Dermis blood vessel endothelial cell (primary cell): ENCODE data around the gene SSC5D. TPM values are rescaled to one million over a fixed set of nuclear protein-coding genes. Genes with fewer than 3 reads are reported as not detected.
"Not testable (repeated sequence)": the region's sequence is repeated elsewhere in the genome, so short reads cannot be mapped to it uniquely, and the experiment has no call there.

Source experiments
- DNase-seq: peaks from one replicate; pipeline ENCODE4 v3.0.0; 2010
- total RNA-seq: library from RNA; depleted of rRNA; stranded (reverse); fragments of >200 nt; gene quantifications from 2 replicates; pipeline ENCODE4 v1.2.3, GENCODE V29; 2014

The SSC5D gene
- total RNA-seq, 1 donor from 2014 or later, result 0.51 TPM

GRCh38 chr19:55488986-55489710 lies 912 bp downstream of the SSC5D start:
- no peak for DNase-seq

GRCh38 chr19:55489711-55490477 lies 1.7 kb downstream of the SSC5D start:
- no peak for DNase-seq

DNA sequence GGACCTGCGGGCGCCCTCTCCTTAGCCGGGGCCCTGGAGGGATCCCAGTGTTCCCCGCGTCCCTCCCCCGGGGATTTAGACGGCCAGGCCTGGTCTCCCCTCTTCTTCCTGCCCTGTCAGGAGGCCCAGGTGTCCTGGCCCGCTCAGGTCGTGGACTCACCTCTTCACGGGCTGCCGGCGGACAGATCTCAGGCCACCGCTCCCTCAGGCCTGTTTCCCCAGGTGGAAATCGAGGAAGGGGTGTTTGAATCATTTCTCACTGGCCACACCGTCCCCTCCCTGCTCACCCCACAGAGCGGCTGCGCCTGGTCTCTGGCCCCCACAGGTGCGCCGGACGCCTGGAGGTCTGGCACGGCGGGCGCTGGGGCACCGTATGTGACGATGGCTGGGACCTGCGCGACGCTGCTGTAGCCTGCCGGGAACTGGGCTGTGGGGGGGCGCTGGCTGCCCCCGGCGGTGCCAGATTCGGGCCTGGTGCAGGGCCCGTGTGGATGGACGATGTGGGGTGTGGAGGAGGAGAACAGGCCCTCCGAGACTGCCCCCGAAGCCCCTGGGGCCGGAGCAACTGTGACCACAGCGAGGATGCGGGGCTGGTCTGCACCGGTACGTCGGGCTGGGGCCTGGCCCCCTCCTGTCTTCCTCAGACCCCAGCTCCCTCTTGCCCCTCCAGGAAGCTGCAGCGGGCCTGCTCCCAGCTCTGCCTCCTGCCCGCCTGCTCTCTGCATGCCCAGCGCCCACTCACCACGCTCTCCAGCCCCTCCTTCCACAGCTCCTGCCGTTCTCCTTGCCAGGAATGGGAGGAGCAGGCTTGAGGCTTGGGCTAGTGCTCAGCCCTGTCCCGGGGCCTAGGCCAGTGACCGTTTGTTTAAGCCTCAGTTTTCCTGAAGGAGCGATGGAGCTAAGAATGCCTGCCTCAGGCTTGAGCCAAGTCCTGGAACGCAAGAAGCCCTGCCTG lies 2.5 kb downstream of the SSC5D start:
- no peak for DNase-seq

GRCh38 chr19:55491546-55492360 lies 3.5 kb downstream of the SSC5D start:
- no peak for DNase-seq

DNA sequence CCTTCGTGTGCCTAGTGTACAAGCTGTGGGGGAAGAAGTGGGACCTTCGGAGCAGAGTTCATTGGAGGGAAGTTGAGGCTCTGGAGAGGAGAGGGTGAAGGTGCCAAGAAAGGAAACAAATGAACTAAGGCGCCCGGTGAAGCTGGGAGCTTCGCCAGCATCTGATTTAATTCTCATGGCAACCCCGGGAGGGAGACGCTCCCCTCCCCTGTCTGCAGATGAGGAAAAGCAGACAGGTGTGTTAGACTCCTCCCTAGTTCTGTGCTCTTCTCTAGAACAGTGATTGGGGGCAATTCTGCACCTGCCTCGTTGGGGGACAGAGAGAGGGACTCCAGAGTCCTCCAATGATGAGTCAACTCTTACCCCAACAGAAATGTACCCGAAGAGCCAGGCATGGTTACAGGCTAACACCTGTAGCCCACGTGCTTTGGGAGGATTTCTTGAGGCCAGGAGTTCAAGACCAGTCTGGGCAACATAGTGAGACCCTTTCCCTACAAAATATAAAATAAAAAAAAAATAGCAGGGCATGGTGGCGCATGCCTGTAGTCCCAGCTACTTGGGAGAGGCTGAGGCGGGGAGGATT lies 4.2 kb downstream of the SSC5D start:
- DNase-seq, result no peak

DNA sequence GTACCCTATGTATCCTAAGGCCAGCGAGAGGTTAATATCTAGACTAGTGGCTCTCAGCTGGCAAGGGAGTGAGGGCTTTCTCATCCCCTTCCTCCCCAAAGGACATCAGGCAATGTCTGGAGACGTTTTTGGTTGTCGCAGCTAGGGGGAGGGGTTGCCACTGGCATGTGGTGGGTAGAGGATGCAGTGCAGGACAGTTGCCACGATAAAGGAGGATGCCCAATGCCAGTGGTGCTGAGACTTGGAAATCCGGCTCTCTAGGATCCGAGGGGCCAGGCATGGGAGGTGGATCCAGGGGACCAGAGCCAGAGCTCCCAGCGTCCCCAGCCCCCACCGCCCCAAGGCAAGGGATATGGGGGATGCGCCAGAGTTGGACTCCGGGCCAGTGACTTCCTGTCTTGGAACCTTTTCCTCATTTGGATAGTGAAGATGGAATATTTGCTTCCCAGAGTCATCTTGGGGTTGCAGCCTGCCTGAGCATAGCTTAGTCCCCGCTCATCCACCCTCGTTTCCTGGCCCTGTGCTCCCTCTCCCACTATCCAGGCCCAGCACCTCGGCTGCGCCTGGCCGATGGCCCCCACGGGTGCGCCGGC lies 4.9 kb downstream of the SSC5D start:
- DNase-seq, result no peak

DNA sequence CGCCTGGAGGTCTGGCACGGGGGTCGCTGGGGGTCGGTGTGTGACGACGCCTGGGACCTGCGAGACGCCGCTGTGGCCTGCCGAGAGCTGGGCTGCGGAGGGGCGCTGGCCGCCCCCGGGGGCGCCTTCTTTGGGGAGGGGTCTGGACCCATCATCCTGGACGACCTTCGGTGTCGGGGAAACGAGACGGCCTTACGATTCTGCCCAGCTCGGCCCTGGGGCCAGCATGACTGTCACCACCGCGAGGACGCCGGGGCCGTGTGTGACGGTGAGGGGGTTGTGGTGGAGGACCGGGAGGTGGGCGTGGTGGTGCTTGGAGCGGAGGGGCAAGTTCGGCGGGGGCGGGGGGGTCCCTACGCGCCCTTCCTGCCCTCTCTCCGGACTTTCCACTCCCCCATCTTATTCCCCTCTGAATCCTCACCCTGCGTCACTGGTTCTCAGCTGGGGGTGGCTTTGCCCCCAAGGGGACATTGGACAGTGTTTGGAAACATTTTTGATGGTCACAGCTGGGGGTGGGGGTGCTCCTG lies 5.5 kb downstream of the SSC5D start:
- DNase-seq, result no peak

DNA sequence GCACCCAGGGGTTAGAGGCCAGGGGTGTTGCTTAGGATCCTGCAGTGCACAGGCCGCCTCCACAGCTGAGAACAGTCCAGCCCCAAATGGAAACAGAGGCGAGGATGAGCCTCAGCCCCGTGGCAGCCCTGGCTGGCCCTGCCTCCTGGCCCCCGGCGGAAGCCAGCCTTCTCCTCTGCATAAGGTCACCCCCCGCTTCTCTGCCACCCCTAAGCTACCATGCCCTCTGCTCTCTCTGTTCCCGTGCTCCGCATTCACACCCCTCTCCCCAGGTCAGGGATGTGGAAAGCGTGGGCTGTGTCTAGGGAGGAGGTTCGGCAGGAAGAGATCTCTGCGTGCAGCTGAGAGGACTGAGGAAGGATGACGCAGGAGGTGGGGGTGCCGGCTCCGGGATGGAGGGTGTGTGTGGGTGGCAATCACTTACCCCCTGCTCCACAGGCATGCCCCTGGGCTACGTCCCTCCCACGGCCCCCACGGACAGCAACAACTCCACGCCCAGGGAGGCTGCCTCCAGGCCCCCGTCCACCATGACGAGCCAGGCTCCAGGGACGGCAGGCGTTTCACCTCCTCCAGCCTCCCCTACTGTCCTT lies 6.0 kb downstream of the SSC5D start:
- peak; percentile 65 for DNase-seq

DNA sequence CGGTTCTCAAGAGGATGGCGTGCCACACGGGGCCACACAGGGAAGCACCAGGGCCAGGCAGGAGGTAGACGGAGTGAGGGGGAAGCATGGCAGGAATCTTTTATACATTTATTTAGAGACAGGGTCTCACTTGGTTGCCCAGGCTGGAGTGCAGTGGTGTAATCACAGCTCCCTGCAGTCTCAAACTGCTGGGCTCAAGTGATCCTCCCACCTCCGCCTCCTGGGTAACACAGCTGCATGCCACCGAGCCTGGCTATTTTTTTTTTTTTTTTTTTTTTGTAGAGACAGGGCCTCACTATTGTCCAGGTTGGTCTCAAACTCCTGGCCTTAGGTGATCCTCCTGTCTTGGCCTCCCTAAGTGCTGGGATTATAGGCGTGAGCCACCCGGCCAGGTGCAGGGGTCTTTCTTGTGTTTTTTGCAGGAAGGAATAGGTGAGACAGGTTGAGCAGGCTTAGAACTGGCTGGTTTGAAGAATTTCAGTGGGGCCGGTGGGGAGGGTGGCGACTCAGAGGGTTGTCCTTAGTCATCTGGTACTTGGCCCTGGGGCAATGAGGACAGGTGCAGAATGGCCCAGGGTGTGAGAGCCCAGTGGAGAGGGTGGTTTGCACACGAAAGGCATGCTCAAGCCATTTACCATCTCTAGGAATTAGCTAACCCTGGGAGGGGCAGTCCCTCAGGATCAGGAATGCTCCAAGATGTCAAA lies 7.6 kb downstream of the SSC5D start:
- DNase-seq, result no peak

DNA sequence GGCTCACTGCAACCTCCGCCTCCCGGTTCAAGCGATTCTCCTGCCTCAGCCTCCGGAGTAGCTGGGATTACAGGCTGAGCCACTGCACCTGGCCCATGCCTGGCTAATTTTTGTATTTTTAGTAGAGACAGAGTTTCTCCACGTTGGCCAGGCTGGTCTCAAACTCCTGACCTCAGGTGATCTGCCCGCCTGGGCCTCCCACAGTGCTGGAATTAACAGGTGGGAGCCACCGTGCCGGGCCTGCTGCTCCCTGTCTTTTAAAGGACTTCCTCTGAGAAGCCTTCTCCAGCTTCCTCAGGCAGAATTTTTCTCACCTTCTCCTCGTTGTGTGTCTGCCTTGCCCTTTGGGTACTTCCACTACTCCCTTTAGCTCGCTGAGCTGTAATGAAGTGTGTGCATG lies 8.6 kb downstream of the SSC5D start:
- not testable (repeated sequence) for DNase-seq

- DNase-seq, result no peak
Observed at GRCh38 chr19:55497763-55498162, 9.5 kb downstream of the SSC5D start.

GRCh38 chr19:55498246-55498840 lies 10.1 kb downstream of the SSC5D start:
- no peak for DNase-seq

- DNase-seq, result no peak
Observed at GRCh38 chr19:55500368-55500952, 12.2 kb downstream of the SSC5D start.

DNA sequence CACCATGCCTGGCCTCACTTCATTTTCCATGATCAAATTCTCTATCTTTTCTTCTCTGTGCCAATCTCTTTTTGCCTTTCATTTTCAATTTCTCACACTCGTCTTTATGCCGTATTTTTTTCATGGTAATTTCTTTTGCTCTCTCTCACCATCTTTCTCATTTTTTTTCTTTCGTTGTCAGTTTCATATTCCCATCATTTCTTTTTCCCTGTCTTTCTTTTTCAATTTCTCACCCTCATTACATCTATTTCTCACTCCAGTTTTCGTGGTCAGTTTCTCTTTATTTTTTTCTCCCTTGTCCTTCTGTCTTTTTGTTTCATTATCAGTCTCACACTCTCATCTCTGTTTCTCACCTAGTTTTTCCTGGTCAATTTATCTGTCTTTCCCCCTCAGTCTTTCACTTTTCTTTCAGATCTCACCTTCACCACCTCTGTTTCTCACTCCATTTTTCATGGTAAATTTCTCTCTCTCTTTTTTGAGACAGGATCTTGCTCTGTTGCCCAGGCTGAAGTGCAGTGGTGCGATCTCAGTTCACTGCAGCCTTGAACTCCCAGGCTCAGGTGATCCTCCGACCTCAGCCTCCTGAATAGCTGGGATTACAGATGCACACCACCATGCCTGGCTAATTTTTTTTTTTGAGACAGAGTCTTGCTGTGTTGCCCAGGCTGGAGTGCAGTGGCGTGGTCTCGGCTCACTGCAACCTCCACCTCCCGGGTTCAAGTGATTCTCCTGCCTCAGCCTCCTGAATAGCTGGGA lies 14.1 kb downstream of the SSC5D start:
- DNase-seq, result no peak

DNA sequence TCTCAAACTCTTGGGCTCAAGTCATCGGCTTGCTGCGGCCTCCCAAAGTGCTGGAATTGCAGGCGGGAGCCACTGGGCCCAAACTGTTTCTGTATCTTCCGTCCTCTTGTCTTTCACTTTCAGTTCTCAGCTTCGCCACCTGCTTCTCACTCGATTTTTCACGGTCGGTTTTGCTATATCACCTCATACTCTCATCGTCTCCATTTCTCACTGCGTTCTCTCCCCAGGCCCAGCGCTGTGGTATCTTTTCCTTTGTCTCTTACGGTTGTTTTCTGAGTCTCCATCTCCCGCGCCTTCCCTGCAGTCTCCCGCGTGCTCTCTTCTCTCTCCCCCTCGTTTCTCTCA lies 14.9 kb downstream of the SSC5D start:
- no peak for DNase-seq

DNA sequence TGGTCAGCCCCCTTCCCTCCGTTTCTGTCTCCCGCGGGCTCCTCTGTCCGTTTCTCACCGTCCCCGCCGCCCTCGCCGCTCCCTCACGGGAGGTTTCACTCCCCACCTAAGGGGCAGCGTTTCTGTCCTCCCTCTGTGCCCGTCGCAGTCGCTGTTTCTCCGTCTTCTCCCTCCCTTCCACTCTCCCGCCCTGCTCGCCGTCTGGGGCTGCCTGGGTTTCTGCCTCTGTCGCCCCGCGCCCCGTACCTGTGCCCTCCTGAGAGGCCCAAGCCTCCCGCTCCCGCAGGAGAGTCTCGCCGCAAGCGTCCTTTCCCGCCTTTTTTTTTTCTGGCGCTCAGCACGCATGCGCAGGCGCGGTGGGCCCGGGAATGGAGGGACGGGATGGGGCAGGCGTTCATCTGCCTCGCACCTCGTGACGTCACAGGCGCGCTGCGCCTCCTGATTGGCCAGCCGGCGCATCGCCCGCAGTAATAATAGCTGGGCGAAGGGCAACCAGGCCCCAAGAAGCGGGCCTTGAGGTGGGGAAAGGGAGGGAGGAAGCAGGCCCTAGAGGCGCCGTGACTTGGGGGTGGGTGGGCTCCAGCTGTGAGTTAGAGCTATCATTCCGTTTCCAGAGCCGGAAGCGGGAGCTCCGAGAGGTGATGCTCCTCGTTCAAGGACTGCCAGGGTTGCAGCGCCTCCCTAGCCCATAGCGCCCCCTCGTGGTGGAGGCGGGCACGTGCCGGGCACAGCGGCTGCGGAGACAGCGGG lies 15.4 kb downstream of the SSC5D start:
- peak; percentile 95 for DNase-seq

DNA sequence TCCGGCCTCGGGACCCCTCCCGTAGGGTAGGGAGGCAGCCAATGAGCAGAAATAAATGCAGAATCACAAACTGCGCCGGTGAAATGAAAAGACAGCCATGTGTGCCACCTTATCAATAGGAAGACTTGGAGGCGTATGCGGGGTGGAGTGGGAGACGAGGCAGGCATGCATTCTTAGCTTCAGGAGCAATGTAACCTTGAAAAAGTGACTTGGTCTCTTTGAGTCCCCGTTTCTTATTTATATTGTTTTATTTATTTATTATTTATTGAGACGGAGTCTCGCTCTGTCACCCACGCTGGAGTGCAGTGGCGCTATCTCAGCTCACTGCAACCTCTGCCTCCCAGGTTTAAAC lies 16.0 kb downstream of the SSC5D start:
- DNase-seq, result no peak

DNA sequence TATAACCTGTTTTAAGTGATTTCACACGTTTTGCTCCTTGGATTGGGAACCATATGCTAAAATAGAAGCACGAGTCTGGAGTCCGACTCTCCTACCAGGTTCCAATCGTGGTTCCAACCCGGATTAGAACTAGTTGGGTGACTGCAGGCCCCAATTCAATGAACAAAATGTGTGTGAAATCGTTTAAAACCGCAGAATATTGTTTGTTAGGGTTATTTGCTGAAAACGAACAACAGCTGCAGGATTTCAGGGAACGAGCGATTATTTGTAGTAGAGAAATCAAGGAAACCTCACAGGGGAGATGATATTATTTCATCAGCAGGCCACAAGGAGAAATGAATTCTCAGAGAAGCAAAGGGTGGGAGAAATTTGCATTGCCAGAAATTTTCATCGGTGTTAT lies 16.7 kb downstream of the SSC5D start:
- DNase-seq, result no peak
